Loucy (cell line): ENCODE data around the gene BMERB1.

Experiments used
- H2AFZ ChIP-seq: fragments of 200-600 bp; sonication (generic); 2 replicates; pipeline ENCODE4 v1.6.0; 2016; ENCODE audit warnings: antibody characterized with exemption, mild to moderate bottlenecking, low read length, moderate library complexity
- H3F3A ChIP-seq: fragments of 200-600 bp; 2 replicates; pipeline ENCODE4 v1.6.0; 2016; ENCODE audit warnings: antibody characterized with exemption, low read depth, mild to moderate bottlenecking
- H3K27me3 ChIP-seq: fragments of 200-600 bp; sonication (generic); 2 replicates; pipeline ENCODE4 v1.6.1; 2014; ENCODE audit warnings: low read length, mild to moderate bottlenecking; ENCODE audit not compliant: insufficient read depth, poor library complexity, severe bottlenecking
- H3K36me3 ChIP-seq: fragments of 200-600 bp; sonication (generic); 2 replicates; pipeline ENCODE4 v1.6.1; 2016; ENCODE audit warnings: low read length; ENCODE audit not compliant: insufficient read depth
- H3K4me1 ChIP-seq: fragments of 200-600 bp; sonication (generic); 2 replicates; pipeline ENCODE4 v1.5.1; 2014; ENCODE audit warnings: low read length, mild to moderate bottlenecking; ENCODE audit not compliant: insufficient read depth, poor library complexity, severe bottlenecking
- H3K4me2 ChIP-seq: fragments of 200-600 bp; sonication (generic); 2 replicates; pipeline ENCODE4 v1.6.0; 2014; ENCODE audit warnings: antibody characterized with exemption, low read length, low read depth, mild to moderate bottlenecking; ENCODE audit not compliant: poor library complexity, severe bottlenecking
- H3K4me3 ChIP-seq: fragments of 200-600 bp; sonication (generic); 2 replicates; pipeline ENCODE4 v1.5.1; 2014; ENCODE audit warnings: low read length, mild to moderate bottlenecking, mixed read lengths; ENCODE audit not compliant: poor library complexity, severe bottlenecking
- H3K79me2 ChIP-seq: fragments of 200-600 bp; sonication (generic); 2 replicates; pipeline ENCODE4 v1.6.1; 2014; ENCODE audit warnings: low read length; ENCODE audit not compliant: insufficient read depth
- H3K9ac ChIP-seq: fragments of 200-600 bp; sonication (generic); 2 replicates; pipeline ENCODE4 v1.6.0; 2014; ENCODE audit warnings: mild to moderate bottlenecking, low read depth, low read length, moderate library complexity; ENCODE audit not compliant: poor library complexity, severe bottlenecking
- H3K9me2 ChIP-seq: fragments of 200-600 bp; sonication (generic); replicated peaks from 2 replicates; pipeline ENCODE4 v1.6.1; 2016; ENCODE audit warnings: low read depth, low read length, mixed read lengths
- H3K9me3 ChIP-seq: fragments of 200-600 bp; sonication (generic); 2 replicates; pipeline ENCODE4 v1.6.1; 2014; ENCODE audit warnings: mild to moderate bottlenecking, antibody characterized with exemption, low read length, low read depth; ENCODE audit not compliant: insufficient read depth
- H4K20me1 ChIP-seq: fragments of 200-600 bp; sonication (generic); 2 replicates; pipeline ENCODE4 v1.6.0; 2014; ENCODE audit warnings: antibody characterized with exemption, low read length, mild to moderate bottlenecking; ENCODE audit not compliant: insufficient read depth, poor library complexity, severe bottlenecking
- CTCF ChIP-seq: fragments of 200-600 bp; sonication (generic); conservative IDR thresholded peaks from 2 replicates; pipeline ENCODE4 v1.5.1; 2014; ENCODE audit warnings: mild to moderate bottlenecking, antibody characterized with exemption, low read length
- EZH2phosphoT487 ChIP-seq: fragments of 200-600 bp; IDR thresholded peaks from 2 replicates; pipeline ENCODE4 v1.6.1; 2018; ENCODE audit warnings: antibody characterized with exemption, mild to moderate bottlenecking, moderate library complexity, borderline replicate concordance

Gene BMERB1

DNA sequence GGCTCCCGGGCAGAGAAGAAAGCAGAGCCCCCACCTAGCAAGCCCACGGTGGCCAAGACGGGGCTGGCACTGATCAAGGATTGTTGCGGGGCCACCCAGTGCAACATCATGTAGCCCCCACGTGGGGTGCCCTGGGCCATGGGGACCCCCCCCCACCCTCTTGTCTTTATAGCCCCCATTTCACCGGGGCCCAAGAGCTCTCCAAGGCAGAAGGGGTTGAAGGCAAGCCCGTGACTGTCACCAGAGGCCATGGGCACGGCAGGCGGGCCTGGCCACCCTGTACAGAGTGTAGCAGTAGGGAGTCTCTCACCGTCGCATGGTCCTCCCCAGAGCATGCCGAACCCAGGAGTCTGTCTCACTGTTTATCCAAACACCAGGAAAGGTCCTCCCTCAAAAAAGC lies 152.3 kb downstream of the BMERB1 start:
- Histone ChIP-seq H3K4me3 (no peak overlapping the region), H3K4me2 (no peak overlapping the region), H2AFZ (no peak overlapping the region), H4K20me1 (no peaks in the 10 kb centered on the region), H3K9me2 (no peaks in the 10 kb centered on the region), H3K9ac (no peak overlapping the region), H3K36me3 (no peaks in the 10 kb centered on the region), H3K79me2 (no peaks in the 10 kb centered on the region), H3K4me1 (no peaks in the 10 kb centered on the region), H3K27me3 (no peaks in the 10 kb centered on the region), H3K9me3 (no peaks in the 10 kb centered on the region), H3F3A (no peaks in the 10 kb centered on the region)
- no peak for TF ChIP-seq EZH2phosphoT487
- TF ChIP-seq CTCF = no peak

DNA sequence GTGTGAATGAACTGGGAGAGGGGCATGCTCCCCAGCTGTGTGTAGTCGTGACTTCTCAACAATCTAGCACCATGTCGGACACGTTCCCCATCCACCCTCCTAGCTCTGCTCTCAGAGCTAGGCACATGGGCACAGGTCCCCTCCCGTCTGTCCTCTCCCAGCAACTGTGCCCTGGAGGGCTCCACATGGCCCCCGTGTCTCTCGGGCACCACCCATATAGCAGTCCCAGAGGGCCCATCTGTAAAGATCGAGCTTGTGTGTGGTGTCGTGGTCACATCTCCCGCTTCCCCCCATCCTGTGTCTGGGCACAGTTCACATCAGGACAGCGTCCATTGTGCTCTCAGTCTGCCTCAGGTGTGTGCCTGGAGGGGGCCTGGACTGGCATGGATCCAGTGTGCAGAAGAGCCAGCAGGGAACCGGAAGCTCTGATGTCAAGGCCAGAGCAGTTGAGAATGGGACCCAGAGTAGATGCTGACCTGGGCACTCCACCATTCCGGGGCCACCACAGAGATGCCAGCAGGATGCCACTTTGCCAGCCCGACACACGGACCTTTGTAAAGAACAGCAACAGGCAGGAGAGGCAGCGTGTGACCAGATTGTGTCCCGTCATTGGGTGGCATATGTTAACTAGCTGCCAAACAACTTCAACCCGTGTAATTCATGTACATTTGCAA lies 152.9 kb downstream of the BMERB1 start:
- H3K36me3 ChIP-seq = no peaks in the 10 kb centered on the region
- H3K79me2 ChIP-seq = no peaks in the 10 kb centered on the region

GRCh38 chr16:15592324-15592723 lies 157.9 kb downstream of the BMERB1 start:
- H3K4me3 ChIP-seq = no peak overlapping the region
- no peak overlapping the region for H2AFZ ChIP-seq
- no peaks in the 10 kb centered on the region for H3K9me3 ChIP-seq
- H3K9ac ChIP-seq = no peak overlapping the region
- TF ChIP-seq CTCF (no peak), EZH2phosphoT487 (no peak)
- no peaks in the 10 kb centered on the region for H3K27me3 ChIP-seq
- H3K4me1 ChIP-seq = peaks cover 3% of the 10 kb centered on the region
- no peak overlapping the region for H3K4me2 ChIP-seq
- no peaks in the 10 kb centered on the region for H3K9me2 ChIP-seq
- H3K36me3 ChIP-seq = peaks cover 8% of the 10 kb centered on the region; the same call in 1 of the 2 replicates
- no peaks in the 10 kb centered on the region for H3K79me2 ChIP-seq
- no peaks in the 10 kb centered on the region for H3F3A ChIP-seq
- H4K20me1 ChIP-seq = no peaks in the 10 kb centered on the region

More for the DNA sequence above, 152.9 kb downstream of the BMERB1 start:
- Histone ChIP-seq H3K9me3 (no peaks in the 10 kb centered on the region), H3K4me2 (no peak overlapping the region), H3F3A (no peaks in the 10 kb centered on the region), H3K9ac (no peak overlapping the region), H3K27me3 (no peaks in the 10 kb centered on the region), H3K4me1 (peaks cover 3% of the 10 kb centered on the region), H2AFZ (no peak overlapping the region), H3K4me3 (no peak overlapping the region), H4K20me1 (no peaks in the 10 kb centered on the region), H3K9me2 (no peaks in the 10 kb centered on the region)
- TF ChIP-seq CTCF (no peak), EZH2phosphoT487 (no peak)
